ENCODE results near the gene GJC3.
"Not testable (repeated sequence)": the region's sequence is repeated elsewhere in the genome, so short reads cannot be mapped to it uniquely, and the experiment has no call there.

- not testable (repeated sequence) for TF ChIP-seq CTCF, POLR2A (IDR thresholded peaks at IDR 0.05)
Observed at GRCh38 chr7:99954643-99955042, 25.2 kb upstream of the GJC3 start.
